ENCODE results near the gene CHRD.

CHRD gene

GRCh38 chr3:184384856-184385422 is 5.1 kb downstream of the CHRD start:
- no peak for FAIRE-seq
- DNase-seq (ENCODE audit: insufficient read length, low spot score): no peak
- TF ChIP-seq CTCF (IDR thresholded peaks at IDR 0.05; ENCODE audit: insufficient read depth, missing control alignments): no peak

GRCh38 chr3:184386047-184386806 is 6.4 kb downstream of the CHRD start:
- FAIRE-seq: no peak
- no peak for TF ChIP-seq CTCF (IDR thresholded peaks at IDR 0.05; ENCODE audit: insufficient read depth, missing control alignments)
- no peak for DNase-seq (ENCODE audit: insufficient read length, low spot score)

GRCh38 chr3:184387174-184387714 is 7.4 kb downstream of the CHRD start:
- FAIRE-seq: no peak

GRCh38 chr3:184388164-184388935 is 8.5 kb downstream of the CHRD start:
- DNase-seq (ENCODE audit: insufficient read length, low spot score) (no peak), FAIRE-seq (no peak)
- TF ChIP-seq CTCF (IDR thresholded peaks at IDR 0.05; ENCODE audit: insufficient read depth, missing control alignments): no peak

More at GRCh38 chr3:184387174-184387714, 7.4 kb downstream of the CHRD start:
- DNase-seq (ENCODE audit: insufficient read length, low spot score): no peak
- no peak for TF ChIP-seq CTCF (IDR thresholded peaks at IDR 0.05; ENCODE audit: insufficient read depth, missing control alignments)

- no peak for TF ChIP-seq CTCF (IDR thresholded peaks at IDR 0.05; ENCODE audit: insufficient read depth, missing control alignments)
- DNase-seq (ENCODE audit: insufficient read length, low spot score) (no peak), FAIRE-seq (no peak)
These were observed 9.0 kb downstream of the CHRD start for GRCh38 chr3:184388936-184389230.

- no peak for DNase-seq (ENCODE audit: insufficient read length, low spot score)
- TF ChIP-seq CTCF (IDR thresholded peaks at IDR 0.05; ENCODE audit: insufficient read depth, missing control alignments): no peak
- FAIRE-seq: no peak
These were observed 9.5 kb downstream of the CHRD start for GRCh38 chr3:184389384-184389783.

Measured in D721Med (cell line).